Right ventricle myocardium inferior (tissue), 1 donor: ENCODE data around the gene LIMA1. TPM values are rescaled to one million over a fixed set of nuclear protein-coding genes. Genes with fewer than 3 reads are reported as not detected.

Source experiments
- microRNA-seq: library from miRNA; unstranded; fragments of <30 nt; microRNA quantifications from one replicate; pipeline ENCODE4 v1.2.0, GENCODE V29; 2020
- total RNA-seq: library from RNA; stranded (reverse); fragmentation: NEBNext Ultra II Directional; extraction: Animal tissue kit (Norgen Biotek cat#: 25700); gene quantifications from one replicate; pipeline ENCODE4 v1.2.1, GENCODE V29; 2021
- donor health status: DM: no; HTN: yes; CAD: no; lungs with severe emphysema.

The LIMA1 gene
- total RNA-seq, 1 donor from 2014 or later: 16.7 TPM

Small RNA genes lying within 50 kb of the gene (microRNA-seq; reads per million reads assigned to microRNA genes)
- gene MIR1293: not detected

Other genes starting within 250 kb of the LIMA1 start
- gene ASIC1, start 225.9 kb downstream of the LIMA1 start, total RNA-seq: 2.2 TPM
- gene SMARCD1, start 198.2 kb downstream of the LIMA1 start, total RNA-seq: 20.1 TPM
- 51.1 TPM for gene GPD1, start 179.5 kb downstream of the LIMA1 start, total RNA-seq
- 234 TPM for gene COX14, start 171.3 kb downstream of the LIMA1 start, total RNA-seq
- 9.6 TPM for gene CERS5, start 116.2 kb downstream of the LIMA1 start, total RNA-seq
- gene FAM186A, start 113.1 kb upstream of the LIMA1 start, total RNA-seq: not detected
- 53.3 TPM for gene LARP4, start 117.4 kb upstream of the LIMA1 start, total RNA-seq
- gene DIP2B, start 221.5 kb upstream of the LIMA1 start, total RNA-seq: 9.4 TPM